ENCODE data around the gene RAVER1. TPM values are rescaled to one million over a fixed set of nuclear protein-coding genes. Genes with fewer than 3 reads are reported as not detected.
"Not testable (repeated sequence)": the region's sequence is repeated elsewhere in the genome, so short reads cannot be mapped to it uniquely, and the experiment has no call there.

The RAVER1 gene
- total RNA-seq, 1 experiment from 2014 or later: 48.3 TPM

- no peak for DNase-seq (ENCODE audit: low read depth)
Observed at GRCh38 chr19:10346509-10346908, 13.2 kb upstream of the RAVER1 start.

- DNase-seq (ENCODE audit: low read depth): no peak
Observed at GRCh38 chr19:10344780-10345179, 11.5 kb upstream of the RAVER1 start.

- DNase-seq (ENCODE audit: low read depth): no peak
Observed at GRCh38 chr19:10343495-10343894, 10.2 kb upstream of the RAVER1 start.

- DNase-seq (ENCODE audit: low read depth): no peak
Observed at GRCh38 chr19:10339977-10340376, 6.6 kb upstream of the RAVER1 start.

GRCh38 chr19:10339380-10339960 lies 6.1 kb upstream of the RAVER1 start, which contains the start of gene ICAM3:
Gene ICAM3, minus strand, starts transcription at chr19:10339624. Its CDS starts 10 bp downstream, at chr19:10339614.
- DNase-seq (ENCODE audit: low read depth): no peak

GRCh38 chr19:10338940-10339339 lies 5.6 kb upstream of the RAVER1 start:
- no peak for DNase-seq (ENCODE audit: low read depth)

GRCh38 chr19:10336725-10337124 lies 3.4 kb upstream of the RAVER1 start:
- DNase-seq (ENCODE audit: low read depth): not testable (repeated sequence)

- no peak for DNase-seq (ENCODE audit: low read depth)
Observed at GRCh38 chr19:10335352-10335985, 2.1 kb upstream of the RAVER1 start.

- DNase-seq (ENCODE audit: low read depth): peak; percentile 88
Observed at GRCh38 chr19:10334588-10335351, 1.4 kb upstream of the RAVER1 start.

- no peak for DNase-seq (ENCODE audit: low read depth)
Observed at GRCh38 chr19:10333758-10334587, 644 bp upstream of the RAVER1 start.

GRCh38 chr19:10332158-10332964 lies 968 bp downstream of the RAVER1 start:
- no peak for DNase-seq (ENCODE audit: low read depth)

- no peak for DNase-seq (ENCODE audit: low read depth)
Observed at GRCh38 chr19:10329555-10329954, 3.8 kb downstream of the RAVER1 start.

GRCh38 chr19:10328558-10329429 lies 4.5 kb downstream of the RAVER1 start:
- no peak for DNase-seq (ENCODE audit: low read depth)

- no peak for DNase-seq (ENCODE audit: low read depth)
Observed at GRCh38 chr19:10327793-10328192, 5.5 kb downstream of the RAVER1 start.

- no peak for DNase-seq (ENCODE audit: low read depth)
Observed at GRCh38 chr19:10325732-10326131, 7.6 kb downstream of the RAVER1 start.

- no peak for DNase-seq (ENCODE audit: low read depth)
Observed at GRCh38 chr19:10321874-10322835, 11.2 kb downstream of the RAVER1 start.

- no peak for DNase-seq (ENCODE audit: low read depth)
Observed at GRCh38 chr19:10321417-10321797, 11.9 kb downstream of the RAVER1 start.

GRCh38 chr19:10320602-10321416 lies 12.5 kb downstream of the RAVER1 start:
- DNase-seq (ENCODE audit: low read depth): no peak
